HG03039 (cell line): ENCODE results near the gene ZBED4.

Experiments used
- ATAC-seq: cut with Tn5 transposase; IDR thresholded peaks from one replicate; pipeline ENCODE4 v1.9.1; 2021; ENCODE audit warnings: mild to moderate bottlenecking, moderate library complexity; ENCODE audit not compliant: unreplicated experiment

ZBED4 gene

DNA sequence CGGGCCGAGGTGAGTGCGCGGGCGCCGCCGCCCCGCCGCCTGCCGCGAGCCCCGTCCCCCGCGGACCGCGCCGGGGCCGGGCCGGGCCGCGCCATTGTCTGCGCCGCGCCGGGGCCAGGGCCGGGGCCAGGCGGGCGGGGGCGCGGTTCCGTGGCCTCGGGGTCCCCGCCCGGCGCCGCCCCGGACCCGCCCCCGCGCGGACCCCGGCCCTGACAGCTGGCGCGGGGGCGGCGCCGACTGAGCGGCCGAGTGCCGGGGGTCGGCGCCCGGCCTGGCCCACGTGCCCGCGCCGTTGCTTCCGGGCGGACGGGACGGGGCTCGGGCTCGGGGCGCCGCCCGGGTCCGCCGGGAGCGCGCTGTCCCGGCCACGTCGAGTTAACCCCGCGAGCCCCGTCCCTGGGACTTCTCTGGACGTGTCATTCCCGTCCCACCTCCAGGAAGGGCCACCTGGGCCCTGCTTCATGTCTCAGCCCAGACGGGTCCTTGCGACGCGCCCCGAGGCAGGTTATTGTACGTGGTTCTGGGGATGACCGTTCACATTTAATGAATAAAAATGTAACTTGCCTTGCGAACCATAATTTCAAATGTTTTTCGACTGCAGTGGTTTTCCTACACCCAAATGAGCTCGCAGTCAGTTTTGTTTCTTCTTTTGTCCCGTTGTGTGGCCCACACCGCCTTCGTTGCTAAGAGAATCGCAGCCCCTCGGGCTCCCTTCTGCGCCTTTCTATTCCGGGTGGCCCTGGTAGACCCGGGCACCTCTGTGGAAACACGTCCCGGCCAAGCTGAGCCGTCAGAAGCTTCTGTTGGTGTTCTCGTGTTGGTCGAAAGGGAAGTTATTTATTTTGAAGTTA is 562 bp downstream of the ZBED4 start:
- ATAC-seq = peak; percentile 20

- no peak for ATAC-seq
Measured at GRCh38 chr22:49855251-49855911, 1.7 kb downstream of the ZBED4 start.

- ATAC-seq = no peak
Measured at GRCh38 chr22:49856343-49856742, 2.7 kb downstream of the ZBED4 start.

- no peak for ATAC-seq
Measured at GRCh38 chr22:49856766-49857618, 3.3 kb downstream of the ZBED4 start.

DNA sequence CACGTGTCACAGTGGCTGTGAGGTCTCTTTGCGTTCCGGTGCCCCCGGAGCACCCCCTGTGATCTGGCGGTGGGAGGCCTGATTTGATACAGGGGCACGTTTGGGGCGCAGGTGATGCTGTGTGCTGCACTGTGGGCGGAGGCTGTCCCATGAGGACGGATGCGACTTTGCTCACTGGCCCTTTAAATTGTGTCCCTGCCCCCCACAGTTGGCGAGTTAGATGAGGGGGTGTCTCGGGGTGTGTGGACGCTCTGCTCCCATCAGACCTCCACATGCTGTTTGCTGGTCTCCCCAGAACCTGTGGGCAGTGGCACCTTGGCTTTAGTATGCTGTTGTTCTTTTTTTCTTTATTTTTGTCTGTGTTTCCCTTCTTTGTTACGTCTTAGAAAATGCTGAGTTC is 5.2 kb downstream of the ZBED4 start:
- no peak for ATAC-seq

- no peak for ATAC-seq
Measured at GRCh38 chr22:49861642-49862495, 8.2 kb downstream of the ZBED4 start.

- ATAC-seq = no peak
Measured at GRCh38 chr22:49862496-49862776, 8.8 kb downstream of the ZBED4 start.

- no peak for ATAC-seq
Measured at GRCh38 chr22:49863931-49864330, 10.3 kb downstream of the ZBED4 start.

DNA sequence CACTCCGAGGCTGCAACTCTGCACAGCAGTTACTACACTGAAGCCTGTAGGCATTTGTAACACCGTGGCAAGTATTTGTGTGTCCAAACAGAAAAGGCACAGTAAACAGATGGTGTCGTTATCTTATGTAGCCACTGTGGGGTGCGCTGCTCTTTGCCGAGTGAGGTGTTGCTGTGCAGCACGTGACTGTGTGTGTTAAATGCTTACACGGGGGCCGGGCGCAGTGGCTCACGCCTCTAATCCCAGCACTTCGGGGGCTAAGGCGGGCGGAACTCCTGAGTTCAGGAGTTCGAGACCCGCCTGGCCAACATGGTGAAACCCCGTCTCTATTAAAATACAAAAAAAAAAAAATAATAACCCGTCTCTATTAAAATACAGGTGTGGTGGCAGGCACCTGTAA is 11.5 kb downstream of the ZBED4 start:
- ATAC-seq = no peak

DNA sequence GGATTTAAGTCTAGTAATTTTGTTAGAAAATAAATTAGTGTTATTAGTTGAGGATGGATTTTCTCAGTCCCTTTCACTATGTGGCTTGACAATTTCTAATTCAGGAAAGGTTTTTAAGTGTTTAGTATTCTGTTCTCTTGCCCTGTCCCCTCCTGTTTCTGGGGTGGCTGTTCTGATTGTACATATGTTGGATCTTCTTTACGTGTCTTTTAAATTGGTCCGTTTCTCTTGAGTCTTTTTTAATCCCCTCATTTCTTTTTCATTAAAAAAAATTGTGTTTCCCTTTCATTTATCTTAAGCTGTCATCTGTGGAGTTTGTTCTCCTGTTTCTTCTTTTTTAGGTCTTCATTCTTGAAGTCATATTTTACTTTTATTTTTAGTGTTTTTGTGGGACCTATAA is 12.5 kb downstream of the ZBED4 start:
- no peak for ATAC-seq

DNA sequence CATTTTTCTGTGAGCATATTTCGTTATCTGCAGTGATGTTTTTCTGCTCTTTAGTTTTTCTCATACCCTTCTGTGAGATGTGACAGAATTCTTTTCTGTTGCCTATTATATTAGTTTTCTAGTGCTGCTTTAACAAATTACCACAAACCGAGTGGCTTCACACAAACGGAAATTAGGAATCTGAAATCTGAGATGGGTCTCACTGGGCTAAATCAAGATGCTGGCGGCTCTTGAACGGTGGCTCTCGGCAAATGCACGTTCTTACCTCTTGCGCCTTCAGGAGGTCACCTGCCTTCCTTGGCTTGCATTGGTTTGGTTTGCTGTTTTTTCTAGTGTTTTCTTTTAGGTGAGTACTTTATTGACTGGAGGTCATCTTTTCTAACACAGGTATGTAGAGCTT is 13.0 kb downstream of the ZBED4 start:
- ATAC-seq = no peak

GRCh38 chr22:49867303-49868265 is 13.9 kb downstream of the ZBED4 start:
- no peak for ATAC-seq

DNA sequence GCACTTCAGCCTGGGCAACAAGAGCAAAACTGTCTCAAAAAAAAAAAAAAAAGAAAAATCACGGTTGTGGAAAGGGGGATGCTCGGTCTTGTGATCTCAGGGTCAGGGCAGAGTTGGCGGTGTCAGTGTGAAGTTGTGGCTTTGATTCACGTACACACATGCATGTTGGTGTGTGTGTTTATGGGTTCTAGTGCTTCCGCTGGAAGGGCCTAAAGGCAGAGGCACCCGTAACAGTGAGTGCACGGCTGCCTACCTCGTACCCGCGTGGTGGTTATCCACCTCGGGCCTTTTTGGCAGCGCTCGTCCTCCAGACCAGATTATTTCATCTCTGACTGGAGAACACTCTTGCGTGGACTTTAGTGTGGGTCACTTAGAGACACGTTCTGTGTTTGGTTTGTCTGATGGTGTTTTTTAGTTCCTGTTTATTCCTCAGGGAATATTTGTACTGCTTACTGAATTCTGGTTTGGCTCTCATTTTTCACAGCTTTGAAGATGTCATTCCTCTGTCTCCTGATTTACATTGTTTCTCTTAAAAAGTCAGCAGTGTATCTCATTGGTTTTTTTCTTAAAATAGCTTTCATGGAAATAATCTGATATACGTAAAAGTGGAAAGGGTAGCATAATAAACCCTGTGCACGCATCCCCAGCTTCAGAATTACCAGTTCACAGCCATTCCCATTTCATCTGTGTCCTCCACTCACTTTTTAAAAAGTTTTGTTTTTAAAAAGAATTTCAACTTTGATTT is 15.6 kb downstream of the ZBED4 start:
- ATAC-seq = no peak

DNA sequence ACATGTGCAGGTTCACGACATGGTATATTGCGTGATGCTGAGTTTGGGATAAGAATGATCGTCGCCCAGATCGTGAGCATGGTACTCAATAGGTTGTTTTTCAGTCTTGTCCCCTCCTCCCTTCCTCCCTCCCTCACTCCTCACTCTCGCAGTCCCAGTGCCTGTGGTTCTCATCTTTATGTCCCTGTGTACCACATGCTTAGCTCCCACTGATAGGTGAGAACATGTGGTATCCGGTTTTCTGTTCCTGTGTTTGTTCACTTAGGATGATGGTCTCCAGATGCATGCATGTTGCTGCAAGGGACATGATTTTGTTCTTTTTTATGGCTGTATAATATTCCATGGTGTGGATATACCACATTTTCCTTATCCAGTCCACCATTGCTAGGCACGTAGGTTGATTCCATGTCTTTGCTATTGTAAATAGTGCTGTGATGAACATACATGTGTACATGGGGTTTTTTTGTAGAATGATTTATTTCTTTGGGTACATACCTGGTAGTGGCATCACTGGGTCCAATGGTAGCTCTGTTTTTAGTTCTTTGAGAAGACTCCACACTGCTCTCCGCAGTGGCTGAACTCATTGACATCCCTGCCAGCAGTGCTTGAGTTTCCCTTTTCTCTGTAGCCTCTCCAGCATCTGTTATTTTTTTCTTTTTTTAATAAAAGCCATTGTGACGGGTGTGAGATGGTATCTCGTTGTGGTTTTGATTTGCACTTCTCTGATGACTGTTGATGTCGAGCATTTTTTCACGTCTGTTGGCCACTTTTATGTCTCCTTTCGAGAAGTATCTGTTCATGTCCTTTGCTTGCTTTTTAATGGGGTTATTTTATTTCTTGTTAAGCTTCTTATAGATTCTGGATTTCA is 16.4 kb downstream of the ZBED4 start:
- no peak for ATAC-seq

DNA sequence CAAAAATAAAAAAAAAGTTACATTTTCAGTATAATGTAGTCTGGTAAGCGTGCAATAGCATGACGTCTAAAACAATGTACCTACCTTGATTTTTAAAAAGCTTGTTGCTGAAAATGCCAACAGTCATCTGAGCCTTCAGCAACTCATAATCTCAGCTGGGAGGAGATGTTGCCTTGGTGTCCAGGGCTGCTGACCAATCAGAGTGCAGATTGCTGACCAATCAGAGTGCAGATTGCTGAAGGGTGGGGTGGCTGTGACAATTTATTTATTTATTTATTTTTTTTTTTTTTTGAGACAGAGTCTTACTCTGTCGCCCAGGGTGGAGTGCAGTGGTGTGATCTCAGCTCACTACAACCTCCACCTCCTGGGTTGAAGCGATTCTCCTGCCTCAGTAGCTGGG is 17.8 kb downstream of the ZBED4 start:
- no peak for ATAC-seq

DNA sequence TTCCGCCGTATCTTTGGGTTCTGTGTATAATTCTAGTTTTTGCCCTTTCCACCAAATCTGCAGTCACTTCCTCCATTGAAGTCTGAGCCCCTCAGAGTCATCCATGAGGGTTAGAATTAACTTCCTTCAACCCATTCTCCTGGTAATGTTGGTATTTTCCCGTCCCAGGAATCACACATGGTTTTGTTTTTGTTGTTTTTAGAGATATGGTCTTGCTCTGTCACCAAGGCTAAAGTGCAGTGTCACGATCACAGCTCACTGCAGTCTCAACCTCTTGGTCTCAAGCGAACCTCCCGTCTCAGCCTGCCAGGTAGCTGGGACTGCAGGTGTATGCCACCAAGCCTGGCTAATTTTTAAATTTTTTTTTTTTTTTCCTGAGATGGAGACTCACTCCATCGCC is 18.7 kb downstream of the ZBED4 start:
- ATAC-seq = no peak

- ATAC-seq = no peak
Measured at GRCh38 chr22:49873228-49873940, 19.7 kb downstream of the ZBED4 start.
